Umbilical cord (tissue), 2 donors: ENCODE results near the gene SND1. TPM values are rescaled to one million over a fixed set of nuclear protein-coding genes. Genes with fewer than 3 reads are reported as not detected.

ENCODE experiments used
- DNase-seq: peaks from one replicate; pipeline ENCODE4 v3.0.0-alpha.2; 2015; ENCODE audit warnings: low spot score
- total RNA-seq: library from RNA; depleted of rRNA; stranded (reverse); fragments of >200 nt; gene quantifications from one replicate; pipeline ENCODE4 v1.2.3, GENCODE V29; 2014; ENCODE audit warnings: low replicate concordance; ENCODE audit not compliant: insufficient read depth

Gene SND1
- total RNA-seq, 1 donor from 2014 or later, result 101 TPM

DNA sequence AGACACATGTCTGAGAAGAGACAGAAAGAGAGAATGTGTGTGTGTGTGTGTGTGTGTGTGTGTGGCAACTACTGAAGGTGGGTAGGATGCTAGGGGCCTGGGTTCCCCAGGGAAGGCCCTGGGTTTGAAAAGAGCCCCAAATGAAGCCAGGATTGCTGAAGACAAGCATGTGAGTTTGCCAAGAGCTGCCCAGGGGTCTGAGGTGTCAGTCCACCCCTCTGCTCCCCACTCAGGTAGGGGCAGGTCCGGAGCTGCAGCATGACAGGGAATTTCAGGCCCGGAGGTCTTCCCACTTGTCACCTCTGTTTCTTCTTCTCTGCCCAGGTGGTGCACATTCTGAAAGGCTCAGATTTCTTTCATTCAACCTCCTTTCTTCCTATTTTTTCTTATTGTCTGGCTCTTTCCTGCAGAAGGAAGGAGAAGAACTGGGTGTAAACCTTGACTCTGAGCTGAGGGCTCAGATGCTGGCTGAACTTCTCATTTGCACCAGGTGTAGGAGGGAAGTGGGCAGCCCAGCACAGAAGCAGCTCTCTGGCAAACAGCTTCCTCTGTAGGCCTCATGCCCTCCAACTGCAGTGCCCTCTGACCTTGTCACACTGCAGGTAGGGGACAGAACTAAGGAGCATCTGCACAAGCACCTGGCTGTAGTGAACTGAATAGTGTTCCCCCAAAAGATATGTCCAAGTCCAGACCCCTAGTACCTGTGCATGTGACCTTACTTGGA, 458.8 kb downstream of the SND1 start:
- DNase-seq, result no peak

DNA sequence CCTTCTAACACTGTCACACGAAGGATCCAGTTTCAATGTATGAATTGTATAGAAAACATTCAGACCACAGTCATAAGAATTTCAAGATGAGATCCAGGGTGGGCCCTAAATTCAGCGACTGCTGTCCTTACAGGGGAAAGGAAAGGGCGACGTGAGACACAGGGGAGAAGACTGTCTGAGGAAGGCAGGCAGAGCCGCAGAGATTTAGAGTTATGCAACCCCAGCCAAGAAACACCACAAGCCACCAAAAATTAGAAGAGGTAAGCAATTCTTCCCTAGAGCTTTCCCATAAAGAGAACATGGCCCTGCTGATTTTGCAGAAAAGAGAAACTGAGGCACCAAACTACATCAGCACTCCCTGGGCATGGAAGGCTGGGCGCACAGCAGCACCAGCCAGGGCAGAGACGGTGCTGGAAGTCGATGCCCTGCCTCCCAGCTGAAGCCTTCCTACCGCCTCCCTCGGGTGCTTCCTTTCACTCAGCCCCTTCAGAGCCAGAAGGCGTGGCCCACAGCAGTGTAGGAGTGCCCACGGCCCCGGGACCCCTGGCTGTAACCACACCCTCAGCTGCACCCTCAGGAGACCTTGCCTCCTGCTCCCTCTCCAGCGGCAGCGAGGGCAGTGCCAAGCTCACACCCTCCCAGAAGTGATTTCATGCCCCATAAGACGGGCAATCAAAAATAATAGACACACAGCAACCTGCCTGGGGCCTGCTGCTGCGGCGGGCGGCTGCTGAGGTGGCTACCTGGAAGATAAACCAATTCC, 460.2 kb downstream of the SND1 start:
- no peak for DNase-seq

DNA sequence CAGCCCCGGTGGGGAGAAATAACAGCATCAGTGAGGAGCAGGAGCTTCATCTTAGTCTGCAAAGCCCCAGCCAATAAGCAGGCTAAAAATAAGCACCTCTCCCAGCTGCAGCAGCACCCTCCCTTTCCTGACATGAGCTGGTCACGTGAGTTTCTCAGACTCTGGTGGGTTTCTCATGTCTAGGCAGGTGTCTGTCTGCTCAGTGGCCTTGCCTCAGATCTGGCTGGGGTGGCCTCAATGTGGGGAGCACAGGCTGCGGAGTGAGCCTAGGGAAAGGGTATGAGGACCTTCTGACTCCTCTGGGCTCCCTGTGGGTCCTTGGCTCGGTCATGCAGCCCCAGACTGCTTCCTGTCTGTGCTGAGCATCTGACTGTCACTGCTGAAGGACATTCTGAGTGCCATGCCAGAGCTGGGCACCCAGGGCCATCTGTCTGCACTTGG, 460.8 kb downstream of the SND1 start:
- DNase-seq, result no peak

DNA sequence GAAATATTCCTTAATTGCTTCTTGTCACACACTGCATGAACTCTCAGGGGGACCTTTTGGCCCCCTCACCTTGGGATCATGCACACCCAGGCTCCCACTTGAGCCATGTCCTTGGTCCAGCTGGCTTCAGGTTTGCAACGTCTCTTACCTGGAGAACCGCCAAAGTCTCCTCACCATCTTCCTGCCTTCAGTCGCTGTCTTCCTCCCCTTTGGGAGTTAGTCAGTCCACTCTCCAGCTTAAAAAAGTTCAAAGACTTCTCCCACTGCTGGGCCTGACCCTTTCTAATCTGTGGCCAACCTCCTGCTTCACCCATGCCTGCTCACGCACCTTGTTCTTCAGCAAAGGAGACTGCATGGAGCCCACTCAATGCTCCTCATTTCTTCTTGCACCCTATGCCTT, 461.8 kb downstream of the SND1 start:
- no peak for DNase-seq

DNA sequence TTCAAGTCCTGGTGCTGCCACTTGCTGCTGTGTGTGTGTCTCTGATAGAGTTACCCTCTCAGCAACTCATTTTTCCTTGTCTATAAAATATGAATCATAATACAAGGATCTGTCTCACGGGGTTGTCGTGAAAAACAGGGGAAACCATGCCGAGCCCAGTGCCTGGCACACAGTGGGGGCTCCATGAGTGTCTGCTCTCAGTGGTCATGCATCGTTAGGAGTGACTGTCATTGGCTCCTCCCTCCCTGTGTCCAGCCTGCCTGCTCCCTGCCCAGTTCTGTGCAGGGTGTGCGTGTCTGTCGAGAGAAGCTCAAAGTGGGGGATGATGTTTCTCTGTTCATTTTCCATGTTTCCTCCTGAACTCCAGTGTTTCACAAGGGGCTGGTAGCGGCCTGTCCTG, 462.8 kb downstream of the SND1 start:
- no peak for DNase-seq

DNA sequence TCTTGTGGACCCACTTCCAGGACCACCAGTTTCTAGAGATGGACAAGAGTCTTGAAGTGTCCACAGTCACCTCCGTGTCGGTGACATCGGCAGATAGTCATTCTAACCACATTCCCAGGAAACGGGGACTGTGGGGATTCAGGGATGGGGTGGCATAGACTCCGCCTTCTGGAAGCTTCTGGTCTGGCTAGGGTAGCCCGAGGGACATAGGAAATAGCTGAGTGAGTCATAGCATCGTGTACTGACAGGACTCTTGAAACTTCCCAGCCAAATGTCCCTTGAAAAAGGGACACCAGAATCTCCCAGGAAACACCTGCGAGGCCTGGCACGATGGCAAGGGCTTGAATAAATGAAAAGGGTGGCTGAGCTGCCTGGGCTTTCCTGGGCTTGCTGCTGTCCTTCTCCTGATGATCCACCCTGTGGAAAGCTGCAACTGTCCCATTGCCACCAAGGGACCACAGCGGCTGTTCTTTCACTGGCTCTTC, 463.4 kb downstream of the SND1 start:
- DNase-seq, result no peak

DNA sequence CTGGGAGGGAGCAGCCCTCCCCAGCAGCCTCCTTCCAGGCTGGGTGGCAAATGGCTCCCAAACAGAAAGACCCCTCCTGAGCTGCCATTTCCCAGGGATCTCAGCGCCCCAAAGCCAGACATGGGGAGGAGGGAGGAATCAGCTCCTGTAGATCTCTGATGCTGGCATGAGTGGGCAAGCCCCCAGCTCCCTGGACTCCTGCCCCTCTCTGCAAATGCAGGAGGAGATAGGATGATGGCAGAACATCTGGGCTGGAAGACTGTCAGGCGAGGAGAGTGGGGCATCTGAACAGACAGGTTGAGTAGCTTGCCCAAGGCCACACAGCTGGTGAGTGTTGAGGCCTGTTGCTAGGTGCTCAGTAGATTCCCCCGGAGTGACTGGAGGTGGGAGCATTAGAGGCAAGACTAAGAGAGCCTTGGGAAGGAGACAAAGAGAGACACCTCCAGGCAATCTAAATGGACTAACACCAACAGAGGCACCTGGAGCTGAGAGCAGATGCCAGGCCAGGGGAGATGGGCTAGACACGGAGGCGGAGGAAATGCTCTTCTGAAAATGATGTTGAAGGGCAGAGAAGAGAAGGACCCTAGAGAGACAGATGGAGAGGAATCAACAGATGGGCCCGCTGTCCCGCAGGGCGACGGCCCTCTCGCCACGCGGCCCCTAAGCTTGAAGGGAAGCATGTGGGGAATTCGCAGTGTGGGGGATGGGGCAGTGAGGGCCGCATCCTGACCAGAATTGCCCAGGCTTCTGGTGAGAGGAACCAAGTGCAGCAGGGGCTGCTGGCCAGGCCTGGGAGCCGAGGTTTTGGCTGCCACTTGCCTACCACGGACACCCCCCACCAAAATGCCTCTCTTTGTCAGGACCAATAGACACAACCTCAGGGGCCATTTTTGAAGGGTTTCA, 464.1 kb downstream of the SND1 start:
- DNase-seq, result no peak

DNA sequence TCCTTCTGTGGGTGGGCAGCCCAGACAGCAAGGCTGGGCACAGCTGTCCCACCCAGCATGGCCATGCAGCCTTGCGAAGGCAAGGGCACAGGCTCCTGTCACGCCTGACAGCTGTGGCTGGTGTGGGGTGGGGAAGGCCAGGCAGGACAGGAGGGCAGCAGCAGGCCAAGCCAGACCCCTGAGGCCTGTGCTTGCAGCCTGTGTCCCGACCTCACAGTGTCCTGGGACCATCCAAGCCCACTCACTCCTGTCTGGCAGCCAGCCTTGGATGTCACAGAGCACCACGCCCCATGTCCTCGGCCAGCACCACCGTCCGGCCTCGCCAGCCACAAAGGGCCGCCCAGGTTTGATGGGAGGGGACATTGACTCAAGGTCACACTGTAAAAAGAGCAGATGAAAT, 464.7 kb downstream of the SND1 start:
- DNase-seq, result no peak

DNA sequence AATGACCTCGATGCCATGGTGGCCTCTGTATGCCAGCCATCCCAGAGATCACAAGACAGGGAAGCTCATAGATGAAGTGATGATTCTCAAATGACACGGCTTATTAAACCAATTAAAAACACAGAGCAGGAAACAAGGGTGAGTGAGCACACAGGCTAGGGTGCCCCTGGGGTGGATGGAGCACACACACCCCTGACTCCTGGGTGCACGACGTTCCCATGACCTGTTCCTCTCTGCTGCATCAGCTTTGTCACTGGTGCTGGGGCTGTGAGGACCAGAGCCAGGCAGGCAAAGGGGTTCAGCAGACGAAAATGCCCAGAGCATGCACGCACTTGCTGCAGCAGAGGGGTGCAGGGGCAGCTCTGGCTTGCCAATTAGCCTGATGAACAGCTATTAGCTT, 465.7 kb downstream of the SND1 start:
- no peak for DNase-seq

DNA sequence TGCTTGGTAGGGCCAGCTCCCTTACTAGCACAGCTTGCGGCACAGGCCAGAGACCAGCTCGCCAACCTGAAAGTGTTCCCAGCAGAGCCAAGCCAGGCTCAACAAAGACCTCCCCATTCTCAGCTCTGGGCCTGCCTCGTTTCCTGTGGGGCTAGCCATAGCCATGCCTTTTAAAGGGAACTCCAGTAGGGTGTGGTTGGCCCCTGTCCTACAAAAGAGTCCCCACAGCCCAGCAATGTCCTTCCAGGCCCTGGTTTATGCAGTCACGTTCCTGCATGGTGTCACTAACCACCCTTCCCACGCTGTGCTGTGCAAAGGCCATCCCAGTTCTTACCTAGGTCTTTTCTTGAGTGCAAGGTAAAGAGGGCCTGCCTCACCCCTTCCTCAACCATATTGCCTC, 467.0 kb downstream of the SND1 start:
- no peak for DNase-seq

DNA sequence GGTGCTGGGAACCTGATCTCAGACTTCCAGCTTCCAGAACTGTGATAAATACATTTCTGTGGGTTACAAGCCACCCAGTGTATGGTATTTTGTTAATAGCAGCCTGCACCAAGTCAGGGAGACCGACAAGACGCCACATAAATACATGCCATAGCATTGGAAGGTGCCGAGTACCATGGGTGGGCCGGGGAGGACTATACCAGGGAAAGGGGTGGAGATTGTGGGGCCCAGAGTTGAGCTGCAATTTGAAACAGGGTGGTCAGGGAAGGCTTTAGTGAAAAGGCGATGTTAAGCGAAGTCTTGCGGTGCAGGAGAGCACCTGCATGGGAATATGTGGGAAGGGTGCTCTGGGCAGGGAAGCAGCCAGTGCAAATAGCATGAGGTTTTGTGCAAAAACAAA, 468.1 kb downstream of the SND1 start:
- DNase-seq, result no peak

DNA sequence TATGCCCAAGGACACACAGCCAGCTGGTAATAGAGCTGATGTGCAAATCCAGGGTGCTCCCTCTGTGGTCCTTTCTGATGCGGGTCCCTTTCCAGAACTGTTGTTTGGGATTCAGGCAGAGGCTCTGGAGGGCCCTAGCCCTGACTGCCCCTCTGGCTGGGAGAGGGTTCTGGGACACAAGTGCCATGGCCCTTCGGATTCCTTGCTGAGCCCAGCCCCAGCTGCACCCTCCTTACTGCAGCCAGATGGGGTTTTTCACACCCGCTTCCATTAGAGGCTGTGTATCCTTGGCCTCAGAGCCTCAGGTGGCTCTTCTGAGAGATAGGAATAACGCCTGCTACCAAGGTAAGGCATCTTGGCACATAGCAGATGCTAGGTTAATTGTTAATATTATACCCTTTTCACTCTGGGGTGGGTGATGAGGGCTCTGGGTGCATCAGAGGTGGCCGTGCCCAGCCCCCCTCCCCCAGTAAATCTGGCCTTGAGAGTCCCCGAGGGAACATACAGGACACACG, 469.0 kb downstream of the SND1 start:
- DNase-seq, result no peak

DNA sequence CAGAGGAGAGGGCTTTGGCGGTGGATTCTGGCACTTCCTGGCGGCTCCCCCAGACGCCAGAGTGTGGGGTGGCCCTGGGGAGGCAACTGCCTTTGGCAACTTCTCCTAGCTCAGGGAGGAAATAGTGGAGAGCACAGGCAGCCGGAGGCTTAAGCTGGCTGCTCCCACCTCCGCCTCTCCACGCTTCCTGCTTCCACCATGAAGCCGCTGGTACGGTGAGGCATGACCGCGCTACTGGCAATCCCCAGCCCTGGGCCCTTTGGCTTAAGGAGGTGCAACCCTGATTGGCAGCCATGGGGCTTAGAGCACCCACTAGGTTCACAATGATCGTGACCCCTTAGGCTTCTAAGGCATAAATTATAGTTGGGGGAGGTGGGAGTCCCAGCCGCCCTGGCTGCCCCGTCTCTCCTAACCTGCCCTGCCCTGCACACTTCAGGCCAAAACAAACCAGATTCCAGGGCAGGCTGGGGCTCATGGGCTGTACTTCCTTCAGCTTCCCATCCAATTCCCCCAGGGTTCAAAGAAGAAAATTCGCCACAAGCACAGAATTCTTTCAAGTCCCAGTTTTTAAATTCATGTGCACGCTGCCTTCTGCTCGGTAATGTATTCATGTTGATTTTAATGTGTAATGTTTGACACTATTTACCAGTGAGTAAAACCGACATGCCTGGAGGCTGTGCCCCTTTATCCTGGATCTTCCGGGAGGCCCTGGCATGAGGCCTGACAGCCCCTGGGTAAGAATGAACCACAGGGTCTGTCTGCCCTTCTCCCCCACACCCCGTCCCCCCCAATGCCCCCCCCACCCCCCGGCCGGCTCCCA, 469.9 kb downstream of the SND1 start:
- DNase-seq, result no peak

DNA sequence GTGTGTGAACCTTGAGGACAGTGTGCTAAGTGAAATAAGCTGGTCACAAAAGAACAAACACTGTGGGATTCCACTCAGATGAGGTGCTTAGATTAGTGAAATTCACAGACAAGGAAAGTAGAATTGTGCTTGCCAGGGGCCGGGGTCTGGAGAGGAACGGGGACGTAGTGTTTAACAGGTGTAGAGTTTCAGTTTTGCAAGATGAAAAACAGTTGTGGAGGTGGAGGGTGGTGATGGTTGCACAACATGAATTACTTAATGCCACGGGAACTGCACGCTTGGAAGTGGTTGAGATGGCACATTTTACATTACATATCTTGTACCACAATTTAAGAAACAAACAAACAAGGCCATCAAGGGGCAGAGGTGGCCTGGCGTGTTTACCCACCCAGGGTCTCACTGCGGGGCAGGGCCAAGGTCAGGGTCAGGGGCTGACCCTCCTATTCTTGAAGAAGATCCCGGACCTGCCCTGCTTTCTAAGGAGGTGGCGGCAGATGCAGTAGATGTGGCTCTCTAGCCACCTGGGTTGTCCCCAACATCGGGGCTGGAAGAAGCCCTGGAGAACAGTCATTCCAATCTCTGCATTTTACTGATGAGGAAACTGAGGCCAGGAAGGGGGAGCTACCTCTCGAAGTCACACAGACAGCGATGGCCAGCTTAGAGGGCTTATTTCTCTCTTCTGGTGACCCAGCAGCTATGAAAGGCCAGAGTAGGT, 470.7 kb downstream of the SND1 start:
- DNase-seq, result no peak

DNA sequence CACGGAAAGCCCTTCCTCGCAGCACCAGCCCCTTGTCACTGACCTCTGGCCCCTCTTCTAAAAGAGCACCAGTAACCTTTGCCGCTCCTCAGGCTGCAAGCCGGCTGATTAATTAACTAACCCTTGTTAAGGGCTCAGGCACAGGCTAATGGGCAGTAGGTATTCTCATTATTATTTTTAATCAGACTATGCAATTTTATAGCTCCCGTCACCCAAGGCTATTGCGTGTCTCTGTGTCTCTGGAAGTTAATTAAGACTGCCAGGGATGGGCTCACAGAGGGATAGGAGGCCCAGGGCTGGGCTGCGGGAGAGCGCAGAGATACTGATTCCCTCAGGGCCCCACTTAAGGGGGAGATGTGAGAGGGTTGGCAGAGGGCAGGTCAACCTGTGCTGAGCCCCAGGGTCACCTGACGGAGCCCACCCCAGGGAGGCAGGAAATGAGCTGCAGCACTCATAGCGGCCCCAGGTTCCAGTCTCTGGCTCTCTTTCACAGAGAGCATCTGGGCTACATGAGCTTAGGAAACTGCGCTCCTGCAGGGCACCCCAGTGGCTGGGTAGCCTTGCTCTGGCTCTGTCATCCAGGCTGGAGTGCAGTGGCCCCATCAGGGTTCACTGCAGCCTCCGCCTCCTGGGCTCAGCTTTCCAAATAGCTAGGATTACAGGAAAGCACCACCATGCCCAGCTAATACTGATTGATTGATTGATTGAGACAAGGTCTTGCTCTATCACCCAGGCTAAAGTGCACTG, 471.5 kb downstream of the SND1 start:
- DNase-seq, result no peak

DNA sequence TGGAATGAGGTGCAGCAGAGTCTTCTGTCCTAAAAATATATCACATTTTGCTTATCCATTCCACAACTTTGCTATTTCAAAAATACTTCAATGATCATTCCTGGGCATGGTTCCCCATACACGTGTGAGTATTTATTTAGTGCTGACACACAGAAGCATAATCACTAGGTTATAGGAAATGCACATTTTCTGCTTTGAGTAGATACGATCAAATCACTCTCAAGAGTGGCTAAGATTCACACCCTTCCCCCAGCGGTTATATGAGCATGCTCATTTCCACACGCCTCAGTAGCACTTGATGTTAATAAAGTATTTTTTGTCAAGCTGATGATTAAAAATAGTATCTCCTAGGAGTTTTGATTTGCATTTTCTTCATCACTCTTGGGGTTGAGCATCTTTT, 472.8 kb downstream of the SND1 start:
- DNase-seq, result no peak

DNA sequence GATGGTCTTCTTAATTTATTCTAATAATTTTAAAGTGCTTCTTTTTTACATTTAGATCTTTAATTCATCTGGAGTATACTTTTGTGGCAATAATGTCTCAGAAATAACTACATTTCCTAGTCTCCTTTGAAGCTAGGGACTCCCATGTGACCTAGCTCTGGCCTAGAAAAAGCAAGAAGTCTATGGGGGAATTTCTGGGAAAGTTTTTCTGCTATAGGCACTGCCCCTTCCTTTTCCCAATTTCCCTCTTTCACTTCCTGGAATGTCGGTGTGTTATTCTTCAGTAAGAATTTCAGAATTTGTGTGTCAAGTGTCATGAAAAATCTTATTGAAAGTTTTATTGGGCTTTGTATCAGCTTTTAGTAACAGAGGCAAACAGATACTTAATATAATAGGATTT, 473.8 kb downstream of the SND1 start:
- DNase-seq, result no peak

DNA sequence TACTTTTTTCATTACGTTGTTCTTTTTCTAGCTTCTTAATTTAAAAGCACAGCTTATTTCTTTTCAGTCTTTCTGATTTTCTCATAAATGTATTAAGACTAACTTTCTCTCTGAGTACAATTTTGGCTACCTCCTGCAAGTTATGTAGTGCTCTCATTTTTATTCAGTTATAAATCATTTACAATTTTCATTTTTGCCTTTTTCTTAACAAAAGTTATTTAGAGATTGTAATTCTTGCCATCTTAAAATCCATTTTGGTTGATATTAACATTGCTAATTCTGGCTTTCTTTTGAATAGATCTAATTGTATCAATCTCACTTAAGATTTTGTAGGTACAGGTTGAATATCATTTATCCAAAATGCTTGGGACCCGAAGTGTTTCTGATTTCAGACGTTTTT, 476.4 kb downstream of the SND1 start:
- DNase-seq, result no peak

DNA sequence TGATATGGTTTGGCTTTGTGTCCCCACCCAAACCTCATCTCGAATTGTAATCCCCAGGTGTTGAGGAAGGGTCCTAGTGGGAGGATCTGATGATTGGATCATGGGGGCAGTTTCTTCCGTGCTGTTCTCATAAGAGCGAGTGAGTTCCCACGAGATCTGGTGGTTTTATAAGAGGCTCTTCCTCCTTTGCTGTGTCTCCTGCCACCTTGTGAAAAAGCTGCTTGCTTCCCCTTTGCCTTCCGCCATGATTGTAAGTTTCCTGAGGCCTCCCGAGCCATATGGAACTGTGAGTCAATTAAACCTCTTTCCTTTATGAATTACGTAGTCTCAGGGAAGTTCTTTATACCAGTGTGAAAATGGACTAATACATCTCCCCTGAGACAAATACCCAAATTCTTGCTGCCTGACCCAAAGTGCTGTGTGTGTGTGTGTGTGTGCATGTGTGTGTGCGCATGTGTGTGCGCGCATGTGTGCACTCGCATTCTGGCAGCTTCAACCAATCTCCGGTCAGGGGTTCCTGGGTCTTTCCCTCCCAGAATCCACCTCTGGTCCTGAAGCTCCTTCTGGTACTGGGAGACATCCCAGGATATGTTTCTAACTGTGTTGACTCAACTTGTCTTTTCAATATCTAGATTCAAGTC, 477.4 kb downstream of the SND1 start:
- DNase-seq, result no peak
